ENCODE results near the gene OBSCN.
"Not testable (repeated sequence)": the region's sequence is repeated elsewhere in the genome, so short reads cannot be mapped to it uniquely, and the experiment has no call there.

The OBSCN gene

DNA sequence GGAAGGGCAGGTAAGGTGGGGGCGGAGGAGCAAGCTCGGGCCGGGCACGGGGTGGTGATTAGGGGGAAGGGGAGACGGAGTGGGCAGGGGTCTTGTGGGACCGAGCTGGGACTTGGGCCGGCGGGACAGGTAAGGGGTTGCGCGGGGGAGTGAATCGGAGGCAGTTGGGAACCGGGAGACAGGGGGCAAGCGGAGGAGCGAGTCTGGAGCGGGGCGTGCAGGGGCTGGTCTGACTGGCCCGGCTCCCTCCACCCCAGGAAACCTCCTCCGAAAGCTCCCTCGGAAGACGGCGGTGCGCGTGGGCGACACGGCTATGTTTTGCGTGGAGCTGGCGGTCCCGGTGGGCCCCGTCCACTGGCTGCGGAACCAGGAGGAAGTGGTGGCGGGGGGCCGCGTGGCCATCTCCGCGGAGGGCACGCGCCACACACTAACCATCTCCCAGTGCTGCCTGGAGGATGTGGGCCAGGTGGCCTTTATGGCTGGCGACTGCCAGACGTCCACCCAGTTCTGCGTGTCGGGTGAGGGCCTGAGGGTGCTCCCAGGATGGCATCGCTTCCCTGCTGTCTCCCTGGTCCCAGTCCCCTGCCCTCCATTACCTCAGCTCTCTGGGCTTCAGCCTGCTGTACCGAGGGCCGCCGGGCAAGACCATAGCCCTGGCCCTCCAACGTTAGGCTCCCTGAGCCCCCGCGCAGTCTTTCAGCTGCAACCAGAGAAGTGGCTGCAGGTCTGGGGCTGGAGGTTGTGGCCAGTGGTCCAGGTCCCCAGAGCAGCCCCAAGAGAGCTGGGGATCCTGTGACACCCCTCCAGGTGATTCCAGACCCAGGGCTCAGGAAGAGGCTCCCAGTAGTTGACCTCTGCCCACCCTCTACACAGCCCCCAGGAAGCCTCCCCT lies 6.3 kb downstream of the OBSCN start:
- DNase-seq, result no peak

DNA sequence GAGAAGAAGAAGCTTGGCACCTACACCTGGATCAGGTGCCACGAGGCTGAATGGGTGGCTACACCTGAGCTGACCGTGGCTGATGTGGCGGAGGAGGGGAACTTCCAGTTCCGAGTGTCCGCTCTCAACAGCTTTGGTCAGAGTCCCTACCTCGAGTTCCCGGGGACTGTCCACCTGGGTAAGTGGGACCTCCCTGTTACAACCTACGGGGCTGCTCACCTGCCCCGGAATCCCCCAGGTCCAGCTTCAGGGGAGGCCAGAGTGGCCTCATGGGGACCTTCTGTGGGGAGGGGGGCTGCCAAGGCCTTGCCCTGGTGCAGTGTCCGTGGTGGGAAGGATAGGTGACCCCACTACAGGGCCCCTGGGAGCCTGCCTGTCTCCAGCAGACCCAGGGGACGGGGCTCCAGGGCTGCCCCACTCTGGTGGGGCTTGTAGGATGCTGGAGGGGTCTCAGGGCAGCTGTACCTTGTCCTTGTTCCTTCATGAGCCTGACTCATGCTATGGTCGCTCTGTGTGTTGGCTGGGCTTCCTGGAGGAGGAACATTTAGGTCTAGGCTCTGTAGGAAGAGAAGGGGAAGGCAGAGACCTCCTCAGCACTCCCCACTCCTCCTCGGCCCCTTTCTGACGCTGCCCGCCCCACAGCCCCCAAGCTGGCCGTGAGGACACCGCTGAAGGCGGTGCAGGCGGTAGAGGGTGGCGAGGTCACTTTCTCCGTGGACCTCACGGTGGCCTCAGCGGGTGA lies 7.2 kb downstream of the OBSCN start:
- no peak for DNase-seq

DNA sequence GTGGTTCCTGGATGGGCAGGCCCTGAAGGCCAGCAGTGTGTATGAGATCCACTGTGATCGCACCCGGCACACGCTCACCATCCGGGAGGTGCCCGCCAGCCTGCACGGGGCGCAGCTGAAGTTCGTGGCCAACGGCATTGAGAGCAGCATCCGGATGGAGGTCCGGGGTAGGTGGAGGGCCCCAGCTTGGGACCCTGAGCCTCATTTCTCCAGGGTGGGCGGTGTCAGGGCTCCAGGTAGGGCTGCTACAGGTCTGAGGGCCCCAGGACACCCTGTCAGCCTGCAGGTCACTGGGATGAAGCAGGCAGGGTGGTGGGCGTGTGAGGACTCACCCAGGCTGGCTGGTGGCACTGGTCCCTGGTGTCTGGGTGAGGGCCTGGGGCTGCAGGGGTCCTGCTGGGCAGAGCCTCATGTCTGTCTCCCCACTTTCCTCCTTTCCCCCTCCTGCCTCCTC lies 7.8 kb downstream of the OBSCN start:
- no peak for DNase-seq

DNA sequence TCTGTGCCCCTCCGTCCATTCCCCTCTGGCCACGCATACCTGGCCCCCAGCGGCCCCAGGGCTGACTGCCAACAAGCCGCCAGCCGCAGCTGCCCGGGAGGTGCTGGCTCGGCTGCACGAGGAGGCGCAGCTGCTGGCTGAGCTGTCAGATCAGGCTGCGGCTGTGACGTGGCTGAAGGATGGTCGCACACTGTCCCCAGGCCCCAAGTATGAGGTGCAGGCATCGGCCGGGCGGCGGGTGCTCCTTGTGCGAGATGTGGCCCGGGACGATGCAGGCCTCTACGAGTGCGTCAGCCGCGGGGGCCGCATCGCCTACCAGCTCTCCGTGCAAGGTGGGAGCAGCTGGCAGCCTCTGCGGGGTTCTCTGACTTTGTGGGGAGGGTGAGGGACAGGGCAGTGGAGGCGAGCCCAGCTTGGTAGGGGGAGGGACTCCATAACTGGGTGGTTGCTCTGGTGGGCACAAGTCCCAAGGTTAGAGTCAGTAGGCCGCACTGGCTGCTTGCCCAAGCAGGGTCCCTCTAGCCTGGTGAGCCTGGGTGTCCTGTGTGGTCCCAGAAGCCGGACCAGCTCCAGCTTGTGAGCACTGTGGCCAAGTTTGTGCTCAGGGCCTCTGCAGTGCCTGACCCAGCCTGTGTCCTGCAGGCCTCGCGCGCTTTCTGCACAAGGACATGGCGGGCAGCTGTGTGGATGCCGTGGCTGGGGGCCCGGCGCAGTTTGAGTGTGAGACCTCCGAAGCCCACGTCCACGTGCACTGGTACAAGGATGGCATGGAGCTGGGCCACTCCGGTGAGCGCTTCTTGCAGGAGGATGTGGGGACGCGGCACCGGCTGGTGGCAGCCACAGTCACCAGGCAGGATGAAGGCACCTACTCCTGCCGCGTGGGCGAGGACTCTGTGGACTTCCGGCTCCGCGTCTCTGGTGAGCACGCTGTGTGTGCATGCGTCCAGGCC lies 8.8 kb downstream of the OBSCN start:
- no peak for DNase-seq

DNA sequence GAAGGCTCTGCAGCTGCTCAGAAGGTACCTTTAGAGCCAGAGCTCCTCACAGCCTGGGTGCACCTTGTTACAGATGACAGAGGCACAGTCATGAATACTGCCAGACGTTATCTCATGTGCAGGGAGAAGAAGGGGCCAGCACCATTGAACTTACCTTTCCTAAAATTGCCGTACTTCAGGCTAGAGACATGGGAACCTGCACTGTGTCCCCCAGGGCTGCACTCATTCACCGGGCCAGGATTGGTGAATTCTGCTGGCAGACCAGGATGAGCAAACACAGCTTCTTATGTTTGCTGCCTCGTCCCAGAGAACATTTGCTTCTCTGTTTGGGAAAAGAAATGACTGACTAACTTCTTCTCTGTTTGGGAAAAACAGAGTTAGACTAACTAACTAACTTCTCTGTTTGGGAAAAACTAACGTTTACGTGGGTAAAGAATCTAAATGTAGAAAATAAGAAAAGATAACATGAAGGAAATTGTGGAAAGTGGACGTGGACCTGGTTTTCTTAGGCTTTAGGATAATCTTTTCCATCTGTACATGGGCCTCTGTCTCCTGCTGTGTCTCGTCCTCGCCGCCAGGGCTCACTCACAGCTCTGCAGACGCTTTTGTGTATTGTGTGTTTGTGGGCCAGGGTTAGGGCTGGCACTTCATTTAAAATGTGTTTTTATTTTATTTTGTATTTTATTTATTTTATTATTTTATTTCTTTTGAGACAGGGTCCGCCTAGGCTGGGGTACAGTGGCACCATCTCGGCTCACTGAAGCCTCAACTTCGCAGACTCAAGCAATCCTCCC lies 9.9 kb downstream of the OBSCN start:
- DNase-seq, result no peak

DNA sequence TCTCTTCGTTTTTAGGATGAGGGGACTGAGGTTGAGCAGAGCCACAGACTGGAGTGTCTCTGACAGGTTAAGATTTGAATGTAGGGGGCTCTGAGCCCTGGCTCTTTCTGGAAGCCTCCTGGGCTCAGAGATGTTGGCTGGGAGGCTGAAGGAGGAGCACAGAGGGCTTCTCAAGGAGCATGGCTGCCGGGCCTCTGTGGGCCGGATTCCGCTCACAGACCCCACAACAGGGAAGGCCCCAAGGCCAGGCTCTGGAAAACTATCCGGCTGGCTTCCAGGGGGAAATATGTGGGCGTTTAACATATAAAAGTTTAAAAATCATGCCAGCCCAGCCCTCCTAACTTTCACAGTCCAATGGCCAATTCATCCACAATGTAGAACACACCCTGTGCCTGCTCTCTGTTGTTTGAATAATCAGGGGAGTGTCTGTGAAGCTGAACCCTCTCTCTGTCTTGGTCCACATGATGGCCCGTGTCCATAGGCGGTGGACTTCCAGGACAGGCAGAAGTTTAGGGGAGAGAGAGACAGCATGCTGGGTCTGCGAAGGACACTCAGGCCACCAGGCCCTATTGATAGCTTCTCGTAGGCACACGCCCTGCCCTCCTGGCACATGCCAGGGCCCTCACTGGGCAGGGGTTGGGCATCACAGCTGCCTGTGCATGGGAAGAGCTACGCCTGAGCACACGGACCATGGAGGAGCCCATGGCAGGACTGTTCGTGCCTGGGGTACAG lies 10.8 kb downstream of the OBSCN start:
- no peak for DNase-seq

DNA sequence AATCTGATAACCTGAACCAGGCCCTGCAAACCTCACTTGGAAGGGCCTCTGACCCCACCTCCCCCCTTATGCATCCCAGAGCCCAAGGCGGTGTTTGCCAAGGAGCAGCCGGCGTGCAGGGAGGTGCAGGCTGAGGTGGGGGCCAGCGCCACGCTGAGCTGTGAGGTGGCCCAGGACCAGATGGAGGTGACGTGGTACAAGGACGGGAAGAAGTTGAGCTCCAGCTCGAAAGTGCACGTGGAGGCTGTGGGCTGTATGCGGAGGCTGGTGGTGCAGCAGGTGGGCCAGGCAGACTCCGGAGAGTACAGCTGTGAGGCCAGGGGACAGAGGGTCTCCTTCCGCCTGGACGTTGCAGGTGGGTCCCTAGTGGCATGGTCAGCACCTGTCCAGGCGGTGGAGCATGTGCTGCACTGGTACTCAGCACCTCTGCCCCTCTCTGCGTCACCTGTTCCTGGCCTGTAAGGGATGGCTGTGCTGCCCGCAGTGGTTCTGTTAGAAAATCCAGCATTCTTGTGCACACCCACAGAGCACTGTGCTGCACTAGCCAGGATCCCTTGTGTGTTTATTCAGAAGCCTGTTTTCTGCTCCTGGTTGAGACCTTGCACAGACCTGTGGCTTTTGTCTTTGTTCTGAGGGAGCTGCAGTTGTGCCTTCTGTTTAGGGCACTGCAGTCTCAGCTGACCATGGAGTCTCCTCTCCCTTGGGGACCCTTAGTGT lies 11.6 kb downstream of the OBSCN start:
- no peak for DNase-seq

DNA sequence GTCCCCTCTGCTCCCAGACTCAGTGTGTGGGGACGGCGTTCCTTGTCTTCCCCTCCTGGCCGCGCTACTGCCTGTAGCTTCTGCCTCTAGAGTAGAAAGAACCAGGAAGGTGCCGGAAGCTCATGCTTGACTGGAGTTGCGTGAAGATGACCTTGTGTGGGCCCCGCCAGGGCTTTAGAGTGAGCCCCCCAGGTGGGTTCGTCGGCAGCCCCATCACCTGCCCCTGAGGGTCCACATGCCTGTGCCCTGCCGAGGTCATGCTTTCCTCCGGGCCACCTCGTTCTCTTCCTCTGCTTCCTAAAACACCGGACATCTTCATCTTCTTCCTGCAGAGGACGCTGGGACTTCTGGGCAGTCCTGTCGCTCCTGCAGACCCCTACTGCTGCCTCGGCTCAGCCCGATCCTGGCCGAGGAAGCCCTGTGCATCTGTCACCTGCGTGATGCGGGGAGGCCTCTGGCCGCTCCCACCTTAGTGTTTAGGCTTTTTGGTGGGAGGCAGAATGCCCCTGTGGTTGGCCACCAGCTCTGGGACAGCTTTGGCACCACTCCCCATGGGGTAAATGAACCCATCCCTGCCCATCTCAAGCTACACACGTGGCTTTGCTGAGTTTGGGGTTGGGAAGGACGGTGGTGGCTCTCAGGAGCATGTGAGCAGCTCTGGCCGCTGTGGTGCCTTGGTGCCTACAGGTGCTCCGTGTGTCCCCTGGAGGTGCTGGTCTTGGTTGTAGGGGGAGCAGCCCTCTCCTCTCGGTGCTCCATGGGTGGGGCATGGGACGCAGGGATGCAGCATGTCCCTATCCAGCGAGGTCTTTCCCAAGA lies 12.3 kb downstream of the OBSCN start:
- no peak for DNase-seq

DNA sequence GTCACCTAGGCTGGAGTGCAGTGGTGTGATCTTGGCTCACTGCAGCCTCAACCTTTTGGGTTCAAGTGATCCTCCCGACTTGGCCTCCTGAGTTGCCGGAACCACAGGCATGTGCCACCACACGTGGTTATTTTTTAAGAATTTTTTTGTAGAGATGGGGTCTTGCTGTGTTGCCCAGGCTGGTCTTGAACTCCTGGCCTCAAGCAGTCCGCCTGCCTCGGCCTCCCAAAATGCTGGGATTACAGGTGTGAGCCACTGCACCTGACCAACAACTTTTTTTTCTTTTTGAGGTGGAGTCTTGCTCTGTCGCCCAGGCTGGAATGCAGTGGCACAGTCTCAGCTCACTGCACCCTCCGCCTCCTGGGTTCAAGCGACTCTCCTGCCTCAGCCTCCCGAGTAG lies 13.3 kb downstream of the OBSCN start:
- DNase-seq, result not testable (repeated sequence)

DNA sequence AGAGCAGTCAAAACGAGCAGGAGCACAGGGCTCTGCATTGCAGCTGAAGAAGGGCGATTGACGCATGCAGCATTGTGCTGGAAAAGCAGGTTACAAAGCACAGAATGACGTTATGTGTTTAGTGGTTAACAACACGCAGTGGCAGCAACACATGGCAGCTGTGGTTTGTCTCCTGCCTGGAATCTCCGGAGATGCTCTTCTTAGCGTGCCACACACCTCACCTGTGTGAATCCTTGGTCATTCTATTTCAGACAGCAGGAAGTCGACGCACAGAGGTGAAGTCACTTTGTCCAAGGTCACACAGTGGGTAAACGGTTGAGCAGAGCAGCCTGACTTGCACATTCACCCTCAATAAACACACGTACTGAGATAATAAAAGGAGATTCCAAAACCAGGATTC lies 14.7 kb downstream of the OBSCN start:
- no peak for DNase-seq

DNA sequence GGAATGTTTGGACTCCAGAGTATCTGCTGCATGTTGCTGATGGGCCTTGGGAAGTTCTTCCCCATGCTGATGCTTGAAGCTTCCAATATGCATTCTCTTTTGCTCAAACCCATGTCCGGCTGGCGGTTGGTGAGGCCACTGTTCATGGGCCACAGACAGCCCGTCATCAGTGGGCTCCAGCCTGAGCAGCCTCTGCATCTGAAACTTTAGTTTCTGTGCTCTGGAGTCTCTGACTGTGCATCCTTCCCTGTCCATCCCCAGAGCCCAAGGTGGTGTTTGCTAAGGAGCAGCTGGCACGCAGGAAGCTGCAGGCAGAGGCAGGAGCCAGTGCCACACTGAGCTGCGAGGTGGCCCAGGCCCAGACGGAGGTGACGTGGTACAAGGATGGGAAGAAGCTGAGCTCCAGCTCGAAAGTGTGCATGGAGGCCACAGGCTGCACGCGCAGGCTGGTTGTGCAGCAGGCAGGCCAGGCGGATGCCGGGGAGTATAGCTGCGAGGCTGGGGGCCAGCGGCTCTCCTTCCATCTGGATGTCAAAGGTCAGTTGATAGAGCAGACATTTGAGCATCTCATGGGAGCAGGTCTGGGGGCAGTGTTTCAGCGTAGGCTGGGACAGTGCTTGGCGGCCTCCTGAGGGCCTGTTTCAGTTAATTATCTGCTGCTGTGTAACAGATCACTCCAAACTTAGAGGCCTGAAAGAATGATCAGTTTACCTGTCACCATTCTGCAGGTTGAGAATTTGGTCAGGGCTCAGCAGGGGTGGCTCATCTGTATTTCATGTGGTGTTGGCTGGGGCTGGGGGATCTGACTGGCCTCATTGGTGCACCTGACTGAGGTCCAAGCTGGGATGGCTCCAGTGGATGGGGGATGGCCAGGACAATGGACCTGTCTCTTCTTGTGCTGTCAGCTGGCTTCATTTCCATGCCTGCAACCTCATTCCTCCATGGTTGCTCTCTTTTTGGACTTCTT lies 16.6 kb downstream of the OBSCN start:
- DNase-seq, result no peak

DNA sequence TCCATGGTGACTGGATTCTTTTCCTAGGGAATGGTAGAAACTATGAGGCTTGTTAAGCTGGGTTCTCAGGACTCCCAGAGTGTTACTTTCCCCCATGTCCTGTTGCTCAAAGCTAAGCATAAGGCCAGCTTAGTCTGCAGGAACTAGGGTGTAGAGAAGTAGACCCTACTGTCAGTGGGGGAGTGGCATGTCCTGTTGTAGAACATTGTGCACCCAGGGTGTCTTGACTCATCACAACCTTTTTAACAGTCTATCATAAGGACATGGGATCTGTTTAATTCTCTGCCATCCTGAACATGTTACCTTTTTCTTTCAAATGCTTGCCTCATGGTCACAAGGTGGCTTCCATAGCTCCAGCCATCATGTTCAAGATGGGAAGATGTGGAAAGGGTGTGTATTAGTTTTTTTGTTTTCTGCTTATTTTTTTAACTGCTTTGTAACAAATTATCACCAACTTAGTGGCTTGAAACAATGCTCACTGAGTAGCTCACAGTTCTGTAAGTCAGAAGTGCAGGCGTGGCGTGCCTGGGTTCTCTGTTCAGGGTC lies 17.4 kb downstream of the OBSCN start:
- DNase-seq, result no peak

DNA sequence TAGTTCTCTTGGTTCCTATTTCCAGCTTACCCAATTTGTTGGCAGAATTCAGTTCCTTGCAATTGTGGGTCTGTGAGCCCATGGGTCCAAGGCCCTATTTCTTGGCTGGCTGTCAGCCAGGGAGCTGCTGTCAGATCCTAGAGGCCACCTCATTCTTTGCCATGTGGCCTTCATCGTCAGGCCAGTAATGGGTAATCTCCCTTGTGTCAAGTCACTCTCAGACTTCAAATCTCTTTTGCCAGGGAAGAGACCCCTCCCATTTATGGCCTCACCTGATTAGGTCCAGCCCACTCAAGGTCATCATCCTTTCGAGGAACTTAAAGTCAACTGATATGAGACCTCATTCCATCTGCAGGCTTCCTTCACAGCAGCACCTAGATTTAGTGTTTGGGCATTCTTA lies 17.9 kb downstream of the OBSCN start:
- DNase-seq, result no peak

DNA sequence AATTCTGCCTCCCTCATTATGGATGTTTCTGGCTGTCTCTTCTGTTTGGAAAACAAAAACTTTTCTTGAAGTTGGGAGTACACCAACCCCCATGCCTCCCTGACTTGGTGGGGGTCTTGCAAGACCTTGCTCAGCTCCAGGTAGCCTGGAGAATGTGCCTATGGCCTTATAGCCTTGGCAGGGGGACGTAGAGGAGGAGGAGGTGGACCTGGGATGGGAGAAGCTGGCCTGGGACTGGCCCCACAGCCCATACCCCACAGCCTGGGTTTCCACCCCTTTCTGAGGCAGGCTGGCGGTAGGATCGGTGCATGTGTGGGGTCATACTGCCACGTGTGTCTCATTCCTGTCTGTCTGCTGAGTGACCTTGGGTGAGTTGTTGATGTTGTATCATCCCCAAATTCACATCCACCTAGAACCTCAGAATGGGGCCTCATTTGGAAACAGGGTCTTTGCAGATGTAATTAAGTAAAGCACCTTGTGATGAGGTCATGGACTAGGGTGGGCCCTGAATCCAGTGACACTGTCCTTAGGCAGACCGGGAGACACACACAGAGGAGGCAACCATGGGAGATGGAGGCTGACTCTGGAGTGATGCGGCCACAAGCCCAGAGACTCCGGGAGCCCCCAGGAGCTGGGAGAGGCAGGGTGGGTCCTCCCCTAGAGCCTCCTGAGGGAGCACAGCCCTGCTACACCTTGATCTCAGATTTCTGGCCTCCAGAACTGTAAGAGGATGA lies 18.5 kb downstream of the OBSCN start:
- DNase-seq, result no peak

DNA sequence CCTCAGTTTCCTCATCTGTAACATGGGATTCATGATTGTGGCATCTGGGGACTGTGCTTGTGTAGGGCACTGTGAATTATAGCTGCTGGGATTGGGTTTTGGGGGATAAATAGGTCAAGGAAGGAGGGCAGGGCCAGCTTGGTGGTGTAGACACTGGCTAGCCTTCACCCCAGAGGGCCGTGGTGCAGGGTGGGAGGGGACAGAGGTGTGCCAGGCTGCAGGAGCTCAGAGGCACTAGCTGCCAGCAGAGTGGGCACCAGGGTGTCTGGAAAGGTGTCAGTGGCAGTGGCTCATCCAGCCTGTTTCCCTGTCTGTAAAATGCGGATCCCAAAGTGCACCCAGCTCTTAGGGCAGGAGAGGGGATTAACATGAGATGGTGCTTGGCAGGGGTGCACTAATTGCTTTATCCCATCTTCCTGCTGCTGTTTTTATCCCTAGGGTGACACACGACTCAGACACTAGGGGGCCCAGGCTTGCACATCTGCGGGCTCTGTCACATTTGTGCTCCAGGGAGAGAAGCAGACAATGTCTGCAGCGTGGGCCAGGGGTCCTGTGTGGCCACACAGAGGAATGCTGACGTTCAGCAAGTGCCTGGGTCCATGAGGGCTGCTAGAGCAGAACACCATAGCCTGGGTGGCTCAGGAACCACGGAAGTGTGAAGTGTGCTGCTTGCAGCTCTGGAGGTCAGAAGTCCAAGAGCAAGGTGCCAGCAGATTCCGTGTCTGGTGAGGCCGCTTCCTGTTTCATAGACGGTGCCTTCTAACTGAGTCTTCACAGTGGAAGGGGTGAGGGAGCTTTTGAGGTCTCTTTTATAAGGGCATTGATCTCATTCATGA lies 19.3 kb downstream of the OBSCN start:
- no peak for DNase-seq

DNA sequence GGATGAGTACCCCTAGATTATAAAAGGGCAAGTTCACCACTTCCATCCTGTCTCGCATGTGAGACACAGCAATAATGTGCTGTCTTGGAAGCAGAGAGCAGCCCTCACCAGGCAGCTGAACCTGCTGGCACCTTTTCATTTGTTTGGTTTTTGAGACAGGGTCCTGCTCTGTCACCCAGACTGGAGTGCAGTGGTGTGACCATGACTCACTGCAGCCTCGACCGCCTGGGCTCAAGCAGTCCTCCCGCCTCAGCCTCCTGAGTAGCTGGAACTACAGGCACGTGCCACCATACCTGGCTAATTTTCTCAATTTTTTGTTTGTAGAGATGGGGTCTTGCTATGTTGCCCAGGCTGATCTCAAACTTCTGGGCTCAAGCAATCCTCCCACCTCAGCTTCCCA lies 20.3 kb downstream of the OBSCN start:
- DNase-seq, result not testable (repeated sequence)
